ENCODE data around the gene NRARP.

The NRARP gene

GRCh38 chr9:137321726-137322361 lies 19.8 kb upstream of the NRARP start:
- no peak for DNase-seq

- DNase-seq = no peak
Measured at GRCh38 chr9:137320555-137321384, 18.7 kb upstream of the NRARP start.

- DNase-seq = no peak
Measured at GRCh38 chr9:137319739-137320551, 17.9 kb upstream of the NRARP start.

- no peak for DNase-seq
Measured at GRCh38 chr9:137319011-137319738, 17.1 kb upstream of the NRARP start.

GRCh38 chr9:137318602-137319001 lies 16.5 kb upstream of the NRARP start:
- DNase-seq = no peak

GRCh38 chr9:137317718-137318511 lies 15.8 kb upstream of the NRARP start:
- no peak for DNase-seq

- no peak for DNase-seq
Measured at GRCh38 chr9:137317021-137317717, 15.1 kb upstream of the NRARP start.

- DNase-seq = peak; percentile 35
Measured at GRCh38 chr9:137316012-137316981, 14.2 kb upstream of the NRARP start.

- DNase-seq = no peak
Measured at GRCh38 chr9:137315581-137316011, 13.5 kb upstream of the NRARP start.

- DNase-seq = no peak
Measured at GRCh38 chr9:137314561-137315560, 12.8 kb upstream of the NRARP start.

- no peak for DNase-seq
Measured at GRCh38 chr9:137313956-137314560, 12.0 kb upstream of the NRARP start.

- no peak for DNase-seq
Measured at GRCh38 chr9:137313326-137313936, 11.4 kb upstream of the NRARP start.

GRCh38 chr9:137312852-137313325 lies 10.8 kb upstream of the NRARP start:
- DNase-seq = no peak

- no peak for DNase-seq
Measured at GRCh38 chr9:137311986-137312851, 10.1 kb upstream of the NRARP start.

GRCh38 chr9:137311171-137311985 lies 9.3 kb upstream of the NRARP start:
- DNase-seq = no peak
